Activated T-cell treated with anti-CD3 and anti-CD28 coated beads for 24 hours (primary cell): ENCODE data around the gene MED14.

Experiments
- DNase-seq: peaks from one replicate; pipeline ENCODE4 v3.0.0-alpha.2; 2020; ENCODE audit warnings: low read depth

MED14 gene

DNA sequence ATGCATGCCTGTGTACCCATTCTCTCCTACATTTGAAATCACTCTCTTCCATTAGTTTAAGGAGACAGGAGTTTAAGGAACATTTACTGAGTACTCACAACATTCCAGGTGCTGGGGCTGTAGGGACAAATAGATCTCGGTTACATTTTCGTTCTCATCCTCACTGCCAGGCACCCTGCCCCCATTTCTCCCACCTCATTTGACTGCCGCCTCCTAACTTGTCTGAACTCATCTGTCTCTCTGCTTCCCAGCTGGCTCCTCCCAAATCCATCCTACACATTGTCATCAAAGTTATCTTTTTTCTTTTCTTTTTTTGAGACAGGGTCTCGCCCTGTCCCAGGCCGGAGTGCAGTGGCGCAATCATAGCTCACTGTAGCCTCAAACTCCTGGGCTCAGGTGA is 131.9 kb downstream of the MED14 start:
- DNase-seq, result no peak
